Erythroblast (primary cell): ENCODE results near the gene HIGD2A.

Experiments
- GATA1 ChIP-seq: IDR thresholded peaks from 2 replicates; pipeline ENCODE4 v1.6.1; 2011; ENCODE audit warnings: low read depth, mild to moderate bottlenecking, control low read depth, low read length, moderate library complexity
- POLR2A ChIP-seq: IDR thresholded peaks from 2 replicates; pipeline ENCODE4 v1.6.1; 2011; ENCODE audit warnings: mild to moderate bottlenecking, low read length

GRCh38 chr5:176425138-176425537 lies 36.6 kb downstream of the HIGD2A start:
- TF ChIP-seq POLR2A (no peak), GATA1 (no peak)
